HepG2 (cell line): ENCODE data around the gene PLOD3. TPM values are rescaled to one million over a fixed set of nuclear protein-coding genes. Genes with fewer than 3 reads are reported as not detected.

Experiments
- ATAC-seq: fragments of 200-7000 bp; cut with Tn5 transposase; 3 replicates; pipeline ENCODE4 v1.9.1; 2020; ENCODE audit warnings: mild to moderate bottlenecking, moderate library complexity
- BruUV-seq: library from RNA; stranded (reverse); fragments of 400-500 nt; replicated peaks from 2 replicates; lab custom pipeline; 2021; lab: Mats Ljungman, UMichigan
- CTCF ChIA-PET: fragments of 300-600 bp; formaldehyde crosslinking; extraction: SDS; loops from one replicate; lab custom pipeline; 2021; ENCODE audit warnings: low total read pairs, inconsistent platforms, low intra/inter-chr PET ratio; lab: Yijun Ruan, JAX
- POLR2A ChIA-PET: fragments of 350-600 bp; sonication (Branson Sonifier 250); formaldehyde crosslinking; loops from one replicate; lab custom pipeline; 2020; ENCODE audit warnings: antibody characterized with exemption, inconsistent platforms; lab: Yijun Ruan, JAX
- DNase-seq: peaks from one replicate; pipeline ENCODE4 v3.0.0-alpha.2; 2015; ENCODE audit warnings: low spot score
- FAIRE-seq: peaks from 3 replicates; lab custom pipeline; 2011; peaks lifted over from hg19 to GRCh38; lab: Jason Lieb, UNC
- H2AFZ ChIP-seq: one replicate; pipeline ENCODE4 v1.6.1; 2011; ENCODE audit warnings: low read length, inconsistent platforms
- H3K27ac ChIP-seq: fragments of 300-600 bp; 3 replicates; pipeline ENCODE4 v1.8.0; 2011; ENCODE audit warnings: mixed run types, mild to moderate bottlenecking, mixed read lengths, low read length, inconsistent platforms; ENCODE audit not compliant: insufficient read depth; ENCODE audit errors: extremely low read length
- H3K27me3 ChIP-seq, 2 experiments: fragments of 200-600 bp in 1 of 2; 2 replicates in 1 of 2; 3 replicates in 1 of 2; pipeline versions ENCODE4 v1.6.0 to v1.8.0; 2011; ENCODE audit warnings: low read length in 2 of 2, mild to moderate bottlenecking in 2 of 2, moderate library complexity in 2 of 2, inconsistent platforms in 1 of 2; ENCODE audit not compliant: insufficient read depth in 2 of 2, control insufficient read depth in 1 of 2
- H3K36me3 ChIP-seq, 2 experiments: fragments of 200-600 bp in 1 of 2; replicated peaks in 1 of 2; 2 replicates in 1 of 2; 3 replicates in 1 of 2; pipeline versions ENCODE4 v1.5.1 to v1.8.0; 2011; ENCODE audit warnings: low read length in 2 of 2, inconsistent platforms in 1 of 2; ENCODE audit not compliant: insufficient read depth in 2 of 2, control insufficient read depth in 1 of 2
- H3K4me1 ChIP-seq: 2 replicates; pipeline ENCODE4 v1.5.1; 2012; ENCODE audit warnings: low read length, inconsistent platforms; ENCODE audit not compliant: insufficient read depth
- H3K4me2 ChIP-seq: 2 replicates; pipeline ENCODE4 v1.6.0; 2011; ENCODE audit warnings: low read depth, low read length, inconsistent platforms
- H3K4me3 ChIP-seq, 3 experiments: fragments of 200-600 bp in 1 of 3; sonication (generic), shearing (Covaris generic) in 1 of 3; replicated peaks in 1 of 3; 2 replicates each; pipeline ENCODE4 v1.5.1; 2011 to 2016; ENCODE audit warnings: low read length in 3 of 3, inconsistent platforms in 2 of 3, low read depth in 2 of 3, mild to moderate bottlenecking in 2 of 3, control low read depth in 1 of 3, mixed read lengths in 1 of 3; ENCODE audit not compliant: insufficient read depth in 1 of 3
- H3K79me2 ChIP-seq: one replicate; pipeline ENCODE4 v1.6.1; 2011; ENCODE audit warnings: low read length, inconsistent platforms; ENCODE audit not compliant: insufficient read depth
- H3K9ac ChIP-seq: 2 replicates; pipeline ENCODE4 v1.6.0; 2011; ENCODE audit warnings: mild to moderate bottlenecking, low read depth, low read length, inconsistent platforms; ENCODE audit not compliant: insufficient read depth
- H3K9me3 ChIP-seq: 2 replicates; pipeline ENCODE4 v1.5.1; 2012; ENCODE audit warnings: mild to moderate bottlenecking, low read length
- H4K20me1 ChIP-seq: 2 replicates; pipeline ENCODE4 v1.6.0; 2011; ENCODE audit warnings: inconsistent platforms, mild to moderate bottlenecking, low read length, moderate library complexity; ENCODE audit not compliant: insufficient read depth
- AGO2 ChIP-seq: fragments of 200-400 bp; formaldehyde crosslinking; optimal IDR thresholded peaks from 2 replicates; pipeline ENCODE3; 2017; ENCODE audit warnings: mild to moderate bottlenecking, low read depth, low read length, moderate library complexity
- RBFOX2 ChIP-seq: fragments of 200-400 bp; formaldehyde crosslinking; IDR thresholded peaks from 2 replicates; pipeline ENCODE4 v1.6.1; 2017; ENCODE audit warnings: low read depth, mild to moderate bottlenecking, low read length
- SKIL ChIP-seq: sonication (generic); formaldehyde crosslinking; IDR thresholded peaks from 2 replicates; pipeline ENCODE4 v1.8.0; 2022; ENCODE audit warnings: missing genetic modification reagents, mild to moderate bottlenecking, moderate library complexity, borderline replicate concordance
- ZFP91 ChIP-seq: sonication (generic); formaldehyde crosslinking; IDR thresholded peaks from 2 replicates; pipeline ENCODE4 v1.9.0; 2022; ENCODE audit warnings: missing genetic modification reagents, mild to moderate bottlenecking, borderline replicate concordance
- ZNF737 ChIP-seq: sonication (generic); formaldehyde crosslinking; IDR thresholded peaks from 2 replicates; pipeline ENCODE4 v1.5.0; 2020; ENCODE audit warnings: missing genetic modification reagents, mild to moderate bottlenecking, borderline replicate concordance
- WGBS: methylation state at CpG from one replicate; pipeline ENCODE4 v1.1.6; 2017; ENCODE audit warnings: low lambda C conversion rate; 5-methylcytosine and 5-hydroxymethylcytosine counted together
- in situ Hi-C: cut with HindIII; loops from 2 replicates; pipeline ENCODE4 v1.10.0; 2017; ENCODE audit warnings: low pct_unique_long_range_greater_than_20kb; ENCODE audit not compliant: extremely low pct_ligation_motif_present
- intact Hi-C: fragments of 100-400 bp; cut with micrococcal nuclease; formaldehyde crosslinking; loops from one replicate; pipeline ENCODE4 v1.10.0; 2022; ENCODE audit not compliant: unreplicated experiment
- polyA plus RNA-seq, 8 experiments: library from polyadenylated mRNA; depleted of rRNA in 3 of 8; stranded (reverse) in 7 of 8; unstranded in 1 of 8; fragments of >200 nt; fragmentation: Illumina TruSeq in 4 of 8; extraction: Trizol in 4 of 8; gene quantifications; 2 replicates each; pipeline versions ENCODE4 v1.2.1 to v1.2.3, GENCODE V29; 2011 to 2016; ENCODE audit warnings: low read depth in 4 of 8, missing spikeins in 1 of 8, mixed read lengths in 1 of 8; ENCODE audit not compliant: insufficient read depth in 1 of 8
- total RNA-seq, 5 experiments: library from RNA; depleted of rRNA; stranded (reverse); fragments of >200 nt; fragmentation: Illumina TruSeq; extraction: Trizol; gene quantifications; 2 replicates each; pipeline ENCODE4 v1.2.3, GENCODE V29; 2016; ENCODE audit warnings: low read depth in 1 of 5

The PLOD3 gene
- total and polyA plus RNA-seq, 2 of the 13 experiments (the other 11 are each of a cell fraction or from before 2014, with no cell fraction given), result 65.8 to 67.4 TPM

- POLR2A ChIA-PET, result interaction anchor here (0.7 to 3.2 kb wide), 13 partner anchors 11 to 138 kb away, joined by 3 to 33 read pairs (median 4); partner anchors contain the start of genes MOGAT3, PLOD3 and ZNHIT1
- in situ Hi-C loops (no loop called here), intact Hi-C loops (no loop called here)
- H3K4me3 ChIP-seq, result no peak overlapping the region
- peak; percentile 51; the same call in 1 of the 2 replicates for TF ChIP-seq RBFOX2
- peak; percentile 74 for TF ChIP-seq AGO2
- no peak for TF ChIP-seq ZNF737 (CRISPR knock-in tag)
- 0 out of 2 replicates have a peak, but pooled peaks have one; percentile 13 for TF ChIP-seq ZFP91 (CRISPR knock-in tag)
- no peak for TF ChIP-seq SKIL (CRISPR knock-in tag)
- peaks cover 7 to 20% of the 10 kb centered on the region in 2 experiments; a peak in 4 of 5 replicates for H3K36me3 ChIP-seq
- H4K20me1 ChIP-seq, result no peaks in the 10 kb centered on the region
- H3K27me3 ChIP-seq, result no peaks in the 10 kb centered on the region
- no TSS peak for BruUV-seq
- peak overlapping the region; percentile 71 for H3K27ac ChIP-seq
- DNase-seq (no peak), ATAC-seq (peak; percentile 35), FAIRE-seq (no peak)
- CTCF ChIA-PET, result no interaction called here
- H3K4me2 ChIP-seq, result peak overlapping the region; percentile 82; the same call in 1 of the 2 replicates
- H3K9me3 ChIP-seq, result no peaks in the 10 kb centered on the region
- WGBS, result 98% methylated on average over 18 of the region's 28 CpGs
- no peak overlapping the region for H3K9ac ChIP-seq
- no peak overlapping the region for H2AFZ ChIP-seq
- peaks cover 10% of the 10 kb centered on the region for H3K79me2 ChIP-seq
- H3K4me1 ChIP-seq, result peaks cover 56% of the 10 kb centered on the region
Measured at GRCh38 chr7:101238226-101239182, 21.1 kb upstream of the PLOD3 start.
